HEK293T (cell line): ENCODE measurements around the gene MICAL2.

Source experiments
- ARNT ChIP-seq: fragments of 450-650 bp; IDR thresholded peaks from 2 replicates; pipeline ENCODE4 v1.6.1; 2017; ENCODE audit warnings: mild to moderate bottlenecking
- BHLHE40 ChIP-seq: fragments of 450-650 bp; IDR thresholded peaks from 2 replicates; pipeline ENCODE4 v1.6.1; 2016; ENCODE audit warnings: mild to moderate bottlenecking, moderate library complexity, borderline replicate concordance
- CTBP1 ChIP-seq: fragments of 450-650 bp; IDR thresholded peaks from 2 replicates; pipeline ENCODE4 v1.6.1; 2016; ENCODE audit warnings: borderline replicate concordance
- FOXK2 ChIP-seq: fragments of 450-650 bp; IDR thresholded peaks from 2 replicates; pipeline ENCODE4 v1.6.1; 2016; ENCODE audit warnings: mild to moderate bottlenecking
- HDGF ChIP-seq: fragments of 450-650 bp; IDR thresholded peaks from 2 replicates; pipeline ENCODE4 v1.6.1; 2017; ENCODE audit warnings: antibody characterized with exemption, borderline replicate concordance
- SP1 ChIP-seq: fragments of 450-650 bp; IDR thresholded peaks from 2 replicates; pipeline ENCODE4 v1.6.1; 2017
- TF ChIP-seq, protein P1 (sequence below): fragments of 450-650 bp; IDR thresholded peaks from 2 replicates; pipeline ENCODE4 v1.6.1; 2016

DNA sequence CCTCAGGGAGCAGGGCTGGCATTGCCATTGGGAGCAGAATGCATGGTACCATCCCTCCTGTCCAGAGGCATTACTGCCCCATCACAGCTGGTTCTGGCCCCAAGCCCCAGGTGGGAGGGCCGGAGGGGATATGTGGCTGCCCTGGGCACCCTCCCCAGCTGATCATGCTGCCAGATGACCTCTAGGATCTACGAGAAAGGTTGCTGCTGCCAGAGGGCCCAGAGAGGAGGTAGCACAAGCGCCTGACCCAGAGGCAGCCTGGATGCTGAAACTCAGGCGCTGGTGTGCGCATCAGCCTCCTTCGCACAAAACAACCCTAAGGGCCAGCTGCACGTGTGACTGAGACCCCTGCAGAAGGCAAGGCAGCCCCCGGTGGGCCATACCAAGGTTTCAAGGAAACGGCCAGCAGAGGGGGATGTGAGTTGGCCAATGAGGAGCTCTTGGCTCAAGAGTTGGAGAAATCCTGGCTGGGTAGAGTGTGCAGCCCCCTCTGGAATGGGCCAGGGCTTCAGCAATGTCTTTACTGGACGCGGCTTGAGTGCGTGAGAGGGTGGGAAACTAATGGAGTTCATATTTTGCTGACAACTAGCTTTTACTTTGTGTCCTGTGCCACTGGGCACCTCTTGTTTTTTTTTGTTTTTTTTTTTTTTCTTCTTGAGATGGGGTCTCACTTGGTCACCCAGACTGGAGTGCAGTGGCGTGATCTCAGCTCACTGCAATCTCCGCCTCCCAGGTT, 178.7 kb downstream of the MICAL2 start:
- TF ChIP-seq FOXK2 (no peak), SP1 (no peak), HDGF (no peak), BHLHE40 (no peak), CTBP1 (no peak), ARNT (no peak)
- TF ChIP-seq, protein P1, sequence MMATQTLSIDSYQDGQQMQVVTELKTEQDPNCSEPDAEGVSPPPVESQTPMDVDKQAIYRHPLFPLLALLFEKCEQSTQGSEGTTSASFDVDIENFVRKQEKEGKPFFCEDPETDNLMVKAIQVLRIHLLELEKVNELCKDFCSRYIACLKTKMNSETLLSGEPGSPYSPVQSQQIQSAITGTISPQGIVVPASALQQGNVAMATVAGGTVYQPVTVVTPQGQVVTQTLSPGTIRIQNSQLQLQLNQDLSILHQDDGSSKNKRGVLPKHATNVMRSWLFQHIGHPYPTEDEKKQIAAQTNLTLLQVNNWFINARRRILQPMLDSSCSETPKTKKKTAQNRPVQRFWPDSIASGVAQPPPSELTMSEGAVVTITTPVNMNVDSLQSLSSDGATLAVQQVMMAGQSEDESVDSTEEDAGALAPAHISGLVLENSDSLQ = no peak
